K562 (cell line): ENCODE results near the gene BRF1. TPM values are rescaled to one million over a fixed set of nuclear protein-coding genes. Genes with fewer than 3 reads are reported as not detected.

Source experiments
- ATAC-seq: fragments of 200-7000 bp; cut with Tn5 transposase; 3 replicates; pipeline ENCODE4 v1.9.1; 2020; ENCODE audit warnings: moderate library complexity
- BruUV-seq: library from RNA; stranded (reverse); fragments of 400-500 nt; replicated peaks from 2 replicates; lab custom pipeline; 2021; lab: Mats Ljungman, UMichigan
- CTCF ChIA-PET: fragments of 300-600 bp; formaldehyde crosslinking; extraction: SDS; loops from one replicate; lab custom pipeline; 2021; ENCODE audit warnings: low intra/inter-chr PET ratio; lab: Yijun Ruan, JAX
- POLR2A ChIA-PET: fragments of 300-600, 350-650 bp; sonication (Branson Sonifier 250); formaldehyde crosslinking; extraction: SDS; loops from one replicate; lab custom pipeline; 2021; ENCODE audit warnings: antibody characterized with exemption, inconsistent platforms; lab: Yijun Ruan, JAX
- DNase-seq, 4 experiments: peaks; one replicate each; pipeline versions ENCODE4 v3.0.0 to v3.0.0-alpha.2; 2011 to 2018; ENCODE audit warnings: low spot score in 3 of 4, mixed read lengths in 3 of 4; ENCODE audit errors: extremely low read depth in 1 of 4
- FAIRE-seq: peaks from 2 replicates; lab custom pipeline; 2011; peaks lifted over from hg19 to GRCh38; lab: Jason Lieb, UNC
- H2AFZ ChIP-seq: 2 replicates; pipeline ENCODE4 v1.6.0; 2011; ENCODE audit warnings: low read depth, low read length, control low read depth, inconsistent platforms
- H3K27ac ChIP-seq: fragments of 200-600 bp; 3 replicates; pipeline ENCODE4 v1.8.0; 2011; ENCODE audit warnings: low read depth, mild to moderate bottlenecking, control low read depth, inconsistent platforms, low read length, moderate library complexity, mixed read lengths; ENCODE audit errors: extremely low read depth
- H3K27me3 ChIP-seq, 2 experiments: fragments of 300-600 bp in 1 of 2; 2 replicates in 1 of 2; 3 replicates in 1 of 2; pipeline versions ENCODE4 v1.6.0 to v1.8.0; 2011; ENCODE audit warnings: inconsistent platforms in 2 of 2, low read length in 2 of 2, mild to moderate bottlenecking in 1 of 2, mixed read lengths in 1 of 2, moderate library complexity in 1 of 2; ENCODE audit not compliant: control insufficient read depth in 2 of 2, insufficient read depth in 2 of 2
- H3K36me3 ChIP-seq: fragments of 300-600 bp; 3 replicates; pipeline ENCODE4 v1.8.0; 2011; ENCODE audit warnings: mild to moderate bottlenecking, low read length, inconsistent platforms; ENCODE audit not compliant: control insufficient read depth, insufficient read depth
- H3K4me1 ChIP-seq, 2 experiments: fragments of 200-600 bp in 1 of 2; replicated peaks in 1 of 2; 2 replicates in 1 of 2; 3 replicates in 1 of 2; pipeline versions ENCODE4 v1.5.1 to v1.8.0; 2011; ENCODE audit warnings: inconsistent platforms in 2 of 2, low read length in 2 of 2, mild to moderate bottlenecking in 1 of 2, mixed read lengths in 1 of 2, moderate library complexity in 1 of 2; ENCODE audit not compliant: control insufficient read depth in 2 of 2, insufficient read depth in 2 of 2
- H3K4me2 ChIP-seq: 2 replicates; pipeline ENCODE4 v1.6.1; 2011; ENCODE audit warnings: low read length, control low read depth, inconsistent platforms, mixed read lengths; ENCODE audit not compliant: insufficient read depth
- H3K4me3 ChIP-seq: fragments of 200-600 bp; sonication (generic), shearing (Covaris generic); 2 replicates; pipeline ENCODE4 v1.5.1; 2016; ENCODE audit warnings: control low read depth, inconsistent platforms
- H3K79me2 ChIP-seq: fragments of 200-600 bp; 3 replicates; pipeline ENCODE4 v1.8.0; 2011; ENCODE audit warnings: low read length, inconsistent platforms; ENCODE audit not compliant: control insufficient read depth, insufficient read depth
- H3K9ac ChIP-seq, 2 experiments: 2 replicates each; pipeline versions ENCODE4 v1.6.0 to v1.6.1; 2011; ENCODE audit warnings: low read depth in 2 of 2, low read length in 2 of 2, control low read depth in 1 of 2, inconsistent platforms in 1 of 2, mild to moderate bottlenecking in 1 of 2, mixed read lengths in 1 of 2; ENCODE audit not compliant: insufficient read depth in 1 of 2
- H3K9me1 ChIP-seq: one replicate; pipeline ENCODE4 v1.6.0; 2011; ENCODE audit warnings: inconsistent platforms, mild to moderate bottlenecking, low read length, moderate library complexity; ENCODE audit not compliant: control insufficient read depth, insufficient read depth
- H3K9me3 ChIP-seq: replicated peaks from 2 replicates; pipeline ENCODE4 v1.5.1; 2011; ENCODE audit warnings: low read depth, low read length, inconsistent platforms; ENCODE audit not compliant: control insufficient read depth, insufficient read depth
- H4K20me1 ChIP-seq: replicated peaks from 2 replicates; pipeline ENCODE4 v1.6.1; 2011; ENCODE audit warnings: low read length, inconsistent platforms, mixed read lengths; ENCODE audit not compliant: control insufficient read depth, insufficient read depth
- ILF3 ChIP-seq: fragments of 450-650 bp; IDR thresholded peaks from 2 replicates; pipeline ENCODE4 v1.6.1; 2018; ENCODE audit warnings: antibody characterized with exemption, mild to moderate bottlenecking, moderate library complexity, borderline replicate concordance
- KDM1A ChIP-seq, 2 experiments: fragments of 450-650 bp; IDR thresholded peaks; 2 replicates each; pipeline ENCODE4 v1.6.1; 2016; ENCODE audit warnings: mild to moderate bottlenecking in 2 of 2
- NFE2 ChIP-seq: IDR thresholded peaks from 2 replicates; pipeline ENCODE4 v1.6.1; 2014; ENCODE audit warnings: antibody characterized with exemption, low read depth
- RBM15 ChIP-seq: fragments of 200-400 bp; formaldehyde crosslinking; IDR thresholded peaks from 2 replicates; pipeline ENCODE4 v1.6.1; 2018; ENCODE audit warnings: mild to moderate bottlenecking, low read length, moderate library complexity; ENCODE audit not compliant: insufficient read depth
- SAFB2 ChIP-seq: fragments of 200-400 bp; formaldehyde crosslinking; IDR thresholded peaks from 2 replicates; pipeline ENCODE4 v1.6.1; 2018; ENCODE audit warnings: borderline replicate concordance, low read length, low read depth, moderate library complexity; ENCODE audit not compliant: severe bottlenecking
- WGBS: fragments of 100-300 bp; shearing (Covaris generic); methylation state at CpG from one replicate; pipeline ENCODE4 v1.1.6; 2016; ENCODE audit warnings: low coverage, mixed read lengths; ENCODE audit not compliant: insufficient coverage; ENCODE audit errors: missing lambda C conversion rate; 5-methylcytosine and 5-hydroxymethylcytosine counted together
- in situ Hi-C: fragments of 300-500 bp; cut with MboI; formaldehyde crosslinking; loops from 4 replicates; pipeline ENCODE4 v1.15.0; 2018; ENCODE audit warnings: inconsistent platforms, mixed read lengths
- intact Hi-C: fragments of 100-400 bp; cut with micrococcal nuclease; formaldehyde crosslinking; loops from 2 replicates; pipeline ENCODE4 v1.14.2; 2022
- polyA plus RNA-seq, 8 experiments: library from polyadenylated mRNA; depleted of rRNA in 4 of 8; stranded (reverse) in 5 of 8; unstranded in 3 of 8; fragments of >200 nt; fragmentation: Nextera tagmentation in 2 of 8; fragmentation: Illumina TruSeq in 1 of 8; extraction: Ambion mirVana in 2 of 8; extraction: Trizol in 1 of 8; gene quantifications; 2 replicates each; pipeline versions ENCODE4 v1.2.1 to v1.2.3, GENCODE V29; 2011 to 2014; ENCODE audit warnings: inconsistent platforms in 1 of 8, missing spikeins in 1 of 8
- total RNA-seq, 7 experiments: library from RNA; depleted of rRNA in 6 of 7; stranded (reverse); fragments of >200 nt in 6 of 7; fragmentation: Illumina TruSeq in 2 of 7; extraction: Trizol in 2 of 7; gene quantifications; 2 replicates each; pipeline versions ENCODE4 v1.2.1 to v1.2.3, GENCODE V29; 2011 to 2021; ENCODE audit warnings: low replicate concordance in 1 of 7
- TF ChIP-seq, protein P1 (sequence below): fragments of 450-650 bp; formaldehyde crosslinking; IDR thresholded peaks from 2 replicates; pipeline ENCODE4 v1.4.0; 2020; ENCODE audit warnings: mild to moderate bottlenecking, moderate library complexity

The BRF1 gene
- total and polyA plus RNA-seq, 9 of the 15 experiments (the other 6 are each of a cell fraction or from before 2014, with no cell fraction given) = 0.14 to 24.6 (median 8.2) TPM

DNA sequence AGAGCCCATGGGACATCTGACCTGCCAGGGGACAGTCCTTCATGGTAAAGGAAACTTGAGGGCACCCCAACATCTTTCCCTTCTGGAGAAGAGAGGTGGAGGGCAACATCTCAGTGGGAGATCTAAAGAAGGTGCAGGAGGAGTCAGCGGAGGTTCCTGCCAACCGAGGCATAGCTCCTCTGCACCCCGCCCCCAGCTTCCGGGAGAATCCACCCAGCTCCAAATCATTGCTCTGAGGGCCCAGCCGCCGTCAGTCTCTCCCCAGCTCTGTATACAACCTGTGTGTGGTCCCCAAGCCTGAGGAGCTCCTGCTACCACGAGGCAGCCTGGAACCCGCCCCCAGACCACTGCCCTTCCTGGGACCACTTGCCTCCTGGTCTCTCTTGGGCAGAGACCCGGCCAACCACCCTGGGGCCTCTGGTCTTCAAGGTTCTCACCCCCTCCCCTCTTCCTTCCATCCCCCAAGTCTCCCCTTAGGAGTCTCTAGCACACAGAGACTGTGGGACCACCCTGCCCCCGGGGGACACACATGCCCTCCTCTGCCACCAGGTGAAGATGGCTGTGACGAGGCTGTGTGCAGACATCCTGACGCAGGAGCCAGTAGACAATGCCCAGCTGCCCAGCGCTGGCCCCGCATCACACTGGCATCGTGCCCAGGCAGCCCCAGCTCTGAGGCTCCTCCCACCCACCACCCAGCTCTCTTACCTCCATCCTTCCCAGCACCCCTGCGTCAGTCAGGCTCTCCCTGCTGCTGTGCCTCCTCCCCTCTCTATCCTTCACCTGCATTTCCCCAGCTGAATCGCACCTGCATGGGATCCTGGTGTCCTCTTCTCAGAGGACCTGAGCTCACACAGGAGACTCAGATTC is 106.7 kb downstream of the BRF1 start:
- H4K20me1 ChIP-seq = no peaks in the 10 kb centered on the region
- no peak overlapping the region for H3K4me2 ChIP-seq
- ChIA-PET CTCF (no interaction called here), POLR2A (interaction anchor here (0.6 kb wide), 2 partner anchors 66 to 107 kb away, joined by 3 read pairs; partner anchors contain the start of gene BRF1)
- H3K4me3 ChIP-seq = no peak overlapping the region
- no peaks in the 10 kb centered on the region for H3K79me2 ChIP-seq
- intact Hi-C loops (no loop called here), in situ Hi-C loops (no loop called here)
- DNase-seq (no peak), ATAC-seq (no peak), FAIRE-seq (no peak)
- WGBS = 3% methylated on average over 16 of the region's 17 CpGs
- no TSS peak for BruUV-seq
- H3K9ac ChIP-seq = no peak overlapping the region
- H3K9me3 ChIP-seq = no peaks in the 10 kb centered on the region
- no peak for TF ChIP-seq SAFB2
- TF ChIP-seq NFE2 = no peak
- TF ChIP-seq, protein P1, sequence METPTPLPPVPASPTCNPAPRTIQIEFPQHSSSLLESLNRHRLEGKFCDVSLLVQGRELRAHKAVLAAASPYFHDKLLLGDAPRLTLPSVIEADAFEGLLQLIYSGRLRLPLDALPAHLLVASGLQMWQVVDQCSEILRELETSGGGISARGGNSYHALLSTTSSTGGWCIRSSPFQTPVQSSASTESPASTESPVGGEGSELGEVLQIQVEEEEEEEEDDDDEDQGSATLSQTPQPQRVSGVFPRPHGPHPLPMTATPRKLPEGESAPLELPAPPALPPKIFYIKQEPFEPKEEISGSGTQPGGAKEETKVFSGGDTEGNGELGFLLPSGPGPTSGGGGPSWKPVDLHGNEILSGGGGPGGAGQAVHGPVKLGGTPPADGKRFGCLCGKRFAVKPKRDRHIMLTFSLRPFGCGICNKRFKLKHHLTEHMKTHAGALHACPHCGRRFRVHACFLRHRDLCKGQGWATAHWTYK (CRISPR knock-in tag) = no peak
- TF ChIP-seq KDM1A (IDR thresholded peaks at IDR 0.05) = no peak
- no peak for TF ChIP-seq ILF3
- no peak for TF ChIP-seq RBM15
- peaks cover 0 to 7% of the 10 kb centered on the region in 2 experiments; a peak in 1 of 5 replicates for H3K27me3 ChIP-seq
- H3K4me1 ChIP-seq = peaks cover 3 to 61% of the 10 kb centered on the region in 2 experiments; a peak in 3 of 5 replicates
- no peaks in the 10 kb centered on the region for H3K9me1 ChIP-seq
- H3K36me3 ChIP-seq = no peaks in the 10 kb centered on the region
- no peak overlapping the region for H3K27ac ChIP-seq
- H2AFZ ChIP-seq = no peak overlapping the region
